ENCODE data around the gene PCED1A.
A peak's percentile ranks its signal among the peaks of the same experiment; 100 is the strongest.
"Not testable (repeated sequence)": the region's sequence is repeated elsewhere in the genome, so short reads cannot be mapped to it uniquely, and the experiment has no call there.

Gene PCED1A

DNA sequence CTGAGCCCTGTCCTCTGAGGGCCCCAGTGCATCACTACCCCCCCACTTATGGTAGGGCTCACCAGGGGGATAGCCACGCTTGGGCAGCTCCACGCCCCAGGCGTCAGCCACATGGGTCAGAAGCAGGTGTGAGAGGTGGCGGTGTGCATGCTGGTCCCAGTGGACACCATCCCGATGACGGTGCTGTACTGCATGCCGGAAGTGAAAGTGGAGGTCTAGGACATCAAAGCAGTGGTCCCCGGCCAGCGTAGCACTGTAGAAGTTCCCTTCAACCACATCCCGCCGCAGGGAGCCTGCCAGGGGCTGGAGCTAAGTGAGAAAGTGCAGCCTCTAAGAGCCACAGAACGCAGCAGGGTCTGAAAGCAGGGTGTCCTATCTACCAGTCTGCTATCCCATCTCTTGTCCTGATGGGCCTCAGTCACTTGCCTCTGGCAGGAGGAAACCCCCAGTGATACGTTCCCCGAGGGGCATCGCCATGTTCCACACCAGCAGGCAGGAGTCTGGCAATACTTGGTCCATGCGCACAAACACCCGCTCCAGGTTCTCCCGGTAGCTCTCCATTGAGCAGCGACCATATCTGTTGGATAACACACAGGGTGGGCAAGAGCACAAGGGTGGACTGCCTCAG lies 2.2 kb downstream of the PCED1A start:
- TF ChIP-seq, protein P1, sequence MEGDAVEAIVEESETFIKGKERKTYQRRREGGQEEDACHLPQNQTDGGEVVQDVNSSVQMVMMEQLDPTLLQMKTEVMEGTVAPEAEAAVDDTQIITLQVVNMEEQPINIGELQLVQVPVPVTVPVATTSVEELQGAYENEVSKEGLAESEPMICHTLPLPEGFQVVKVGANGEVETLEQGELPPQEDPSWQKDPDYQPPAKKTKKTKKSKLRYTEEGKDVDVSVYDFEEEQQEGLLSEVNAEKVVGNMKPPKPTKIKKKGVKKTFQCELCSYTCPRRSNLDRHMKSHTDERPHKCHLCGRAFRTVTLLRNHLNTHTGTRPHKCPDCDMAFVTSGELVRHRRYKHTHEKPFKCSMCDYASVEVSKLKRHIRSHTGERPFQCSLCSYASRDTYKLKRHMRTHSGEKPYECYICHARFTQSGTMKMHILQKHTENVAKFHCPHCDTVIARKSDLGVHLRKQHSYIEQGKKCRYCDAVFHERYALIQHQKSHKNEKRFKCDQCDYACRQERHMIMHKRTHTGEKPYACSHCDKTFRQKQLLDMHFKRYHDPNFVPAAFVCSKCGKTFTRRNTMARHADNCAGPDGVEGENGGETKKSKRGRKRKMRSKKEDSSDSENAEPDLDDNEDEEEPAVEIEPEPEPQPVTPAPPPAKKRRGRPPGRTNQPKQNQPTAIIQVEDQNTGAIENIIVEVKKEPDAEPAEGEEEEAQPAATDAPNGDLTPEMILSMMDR (IDR thresholded peaks at IDR 0.05), result no peak

DNA sequence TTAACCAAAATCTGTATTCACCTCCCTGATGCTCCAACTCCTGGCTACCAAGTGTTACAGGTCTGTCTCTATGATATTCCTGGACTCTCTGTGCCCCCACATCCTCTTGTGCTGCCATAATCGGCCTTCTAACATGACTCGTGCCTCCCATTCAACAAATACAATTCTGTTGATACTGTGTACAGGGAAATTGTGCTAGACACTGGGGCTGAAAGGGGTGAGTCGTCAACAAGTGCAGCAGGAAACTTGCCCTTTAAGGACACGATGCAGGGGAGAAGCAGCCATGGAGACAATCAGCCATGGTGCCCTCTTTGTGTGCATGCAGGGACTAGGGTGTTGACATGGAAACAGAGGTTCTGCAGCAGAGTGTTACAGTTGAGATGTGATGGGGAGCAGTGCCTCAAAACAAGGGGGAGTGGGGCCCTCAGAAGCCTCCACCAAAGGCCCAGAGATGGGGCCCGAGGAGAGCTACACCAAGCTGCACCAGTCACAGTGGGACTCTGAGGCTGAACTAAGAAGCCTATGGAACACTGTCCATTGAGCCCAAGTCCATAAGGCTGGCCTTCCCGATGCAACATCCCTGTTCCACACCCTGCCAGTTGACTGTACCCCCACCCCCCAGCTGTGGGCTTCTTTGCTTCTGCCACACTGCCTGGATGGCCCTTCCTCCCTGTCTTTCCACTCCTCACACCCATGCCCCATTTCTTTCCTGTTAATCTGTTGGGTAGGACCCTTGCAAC lies 3.1 kb downstream of the PCED1A start:
- TF ChIP-seq, protein P1 (IDR thresholded peaks at IDR 0.05), result no peak
- peak; percentile 54 for DNase-seq (ENCODE audit: low spot score)
- no peak overlapping the region for H3K27ac ChIP-seq
- H3K4me3 ChIP-seq, result no peak overlapping the region

More for the DNA sequence above, 2.2 kb downstream of the PCED1A start:
- no peak overlapping the region for H3K4me3 ChIP-seq
- peak; percentile 66 for DNase-seq (ENCODE audit: low spot score)
- no peak overlapping the region for H3K27ac ChIP-seq

DNA sequence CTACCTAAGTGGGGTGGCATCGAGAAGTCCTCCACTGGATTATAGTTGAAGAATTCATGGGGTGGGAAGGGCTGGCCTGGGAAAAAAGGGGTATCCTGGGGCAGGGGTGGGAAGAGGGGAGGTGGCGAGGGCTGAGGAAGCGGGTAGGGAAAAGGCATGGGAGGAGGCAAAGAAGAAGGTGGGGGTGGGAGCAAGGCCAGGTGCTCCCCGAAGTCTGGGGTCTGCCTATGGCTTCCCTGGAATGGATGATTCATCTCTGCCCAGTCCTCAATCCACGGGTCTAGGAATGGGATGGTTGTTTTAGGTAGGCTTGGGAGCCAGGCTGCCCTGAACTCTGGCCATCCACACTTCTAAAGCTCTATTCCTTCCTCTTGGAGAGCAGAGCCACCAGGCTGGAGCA lies 4.4 kb downstream of the PCED1A start:
- TF ChIP-seq, protein P1 (IDR thresholded peaks at IDR 0.05), result no peak
- DNase-seq (ENCODE audit: low spot score), result no peak
- Histone ChIP-seq H3K4me3 (no peak overlapping the region), H3K27ac (no peak overlapping the region)

DNA sequence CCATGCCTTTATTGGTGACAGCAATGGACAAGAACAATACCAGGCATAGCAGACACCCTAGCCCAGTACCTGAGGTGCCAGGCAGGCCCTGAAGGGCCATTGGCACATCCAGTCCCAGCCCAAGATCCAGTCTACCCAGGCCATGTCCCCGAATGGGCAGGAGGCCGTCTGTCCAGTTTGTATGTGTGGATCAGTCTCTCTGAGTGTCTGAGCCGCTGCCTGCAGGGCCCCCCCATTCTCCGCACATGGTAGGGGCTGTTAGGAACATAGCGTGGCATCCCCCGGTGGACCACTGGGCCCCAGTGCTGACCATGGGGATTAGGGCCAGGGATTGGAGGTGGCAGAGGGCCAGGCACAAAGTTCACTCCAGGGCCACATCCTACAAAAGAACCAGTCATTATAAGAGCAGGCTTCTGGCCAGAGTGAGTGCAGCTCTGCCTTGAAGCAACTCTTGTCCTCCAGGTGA lies 5.1 kb downstream of the PCED1A start:
- H3K27ac ChIP-seq, result no peak overlapping the region
- no peak for DNase-seq (ENCODE audit: low spot score)
- TF ChIP-seq, protein P1 (IDR thresholded peaks at IDR 0.05), result no peak
- H3K4me3 ChIP-seq, result no peak overlapping the region

DNA sequence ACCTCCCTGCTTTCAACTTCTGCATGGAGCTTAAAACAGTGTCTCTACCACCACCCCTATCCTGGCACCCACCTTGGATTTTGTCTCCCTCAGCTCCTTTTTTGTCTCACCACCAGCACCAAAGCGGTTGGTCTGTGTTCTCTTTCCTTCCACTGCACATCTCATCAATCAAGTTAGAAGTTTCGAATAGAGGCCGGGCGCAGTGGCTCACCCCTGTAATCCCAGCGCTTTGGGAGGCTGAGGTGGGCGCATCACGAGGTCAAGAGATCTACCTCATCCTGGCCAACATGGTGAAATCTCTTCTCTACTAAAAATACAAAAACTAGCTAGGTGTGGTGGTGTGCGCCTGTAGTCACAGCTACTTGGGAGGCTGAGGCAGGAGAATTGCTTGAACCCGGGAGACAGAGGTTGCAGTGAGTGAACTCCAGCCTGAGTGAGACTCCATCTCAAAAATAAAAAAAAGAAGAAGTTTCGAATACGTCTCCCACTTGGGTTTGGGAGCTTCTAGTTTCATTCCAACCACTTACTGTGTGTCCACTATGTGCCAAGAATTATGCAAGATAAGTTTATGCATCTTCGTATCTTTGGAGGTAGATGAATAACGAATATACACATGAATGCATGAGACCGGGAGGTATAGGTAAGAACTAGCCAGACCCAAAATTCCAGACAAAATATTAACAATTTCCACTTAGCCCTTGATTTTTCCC lies 5.9 kb downstream of the PCED1A start:
- no peak overlapping the region for H3K4me3 ChIP-seq
- no peak for DNase-seq (ENCODE audit: low spot score)
- TF ChIP-seq, protein P1 (IDR thresholded peaks at IDR 0.05), result no peak
- no peak overlapping the region for H3K27ac ChIP-seq

DNA sequence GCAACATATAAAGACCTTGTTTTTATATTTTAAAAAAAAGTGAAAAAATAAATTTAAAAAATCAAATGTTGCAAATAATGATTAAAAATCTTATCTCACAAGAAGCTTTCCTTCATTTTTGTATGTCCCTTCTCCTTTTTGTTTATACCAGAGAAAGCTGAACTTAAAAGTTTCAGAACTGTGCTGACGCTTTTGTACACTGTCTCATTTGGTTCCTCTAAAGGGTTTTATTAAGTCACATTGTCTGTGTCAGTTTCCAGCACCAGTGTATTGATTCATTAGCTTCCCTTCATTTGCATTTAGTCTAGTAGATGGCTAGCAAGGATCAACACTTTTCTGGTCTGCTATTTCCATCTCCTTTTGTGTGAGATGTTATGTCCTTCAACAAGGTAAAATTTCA lies 6.7 kb downstream of the PCED1A start:
- TF ChIP-seq, protein P1 (IDR thresholded peaks at IDR 0.05), result no peak
- DNase-seq (ENCODE audit: low spot score), result no peak
- no peak overlapping the region for H3K27ac ChIP-seq
- no peak overlapping the region for H3K4me3 ChIP-seq

DNA sequence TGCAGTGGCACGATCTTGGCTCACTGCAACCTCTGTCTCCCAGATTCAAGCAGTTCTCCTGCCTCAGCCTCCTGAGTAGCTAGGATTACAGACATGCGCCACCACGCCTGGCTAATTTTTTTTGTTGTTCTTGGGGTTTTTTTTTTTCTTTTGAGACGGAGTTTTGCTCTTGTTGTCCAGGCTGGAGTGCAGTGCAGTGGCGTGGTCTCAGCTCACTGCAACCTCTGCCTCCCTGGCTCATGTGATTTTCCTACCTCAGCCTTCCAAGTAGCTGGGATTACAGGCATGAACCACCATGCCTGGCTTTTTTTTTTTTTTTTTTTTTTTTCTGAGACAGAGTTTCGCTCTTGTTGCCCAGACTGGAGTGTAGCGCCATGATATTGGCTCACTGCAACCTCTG lies 9.2 kb downstream of the PCED1A start:
- H3K4me3 ChIP-seq; DNase-seq (ENCODE audit: low spot score); H3K27ac ChIP-seq: not testable (repeated sequence)
